HG03520 (cell line): ENCODE data around the gene FBXL22.

Source experiments
- ATAC-seq: cut with Tn5 transposase; IDR thresholded peaks from one replicate; pipeline ENCODE4 v1.9.1; 2021; ENCODE audit warnings: mild to moderate bottlenecking, moderate library complexity; ENCODE audit not compliant: unreplicated experiment

Gene FBXL22, protein sequence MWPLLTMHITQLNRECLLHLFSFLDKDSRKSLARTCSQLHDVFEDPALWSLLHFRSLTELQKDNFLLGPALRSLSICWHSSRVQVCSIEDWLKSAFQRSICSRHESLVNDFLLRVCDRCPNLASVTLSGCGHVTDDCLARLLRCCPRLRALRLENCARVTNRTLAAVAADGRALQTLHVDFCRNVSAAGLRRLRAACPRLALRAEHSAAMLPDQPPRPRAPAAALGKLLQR

DNA sequence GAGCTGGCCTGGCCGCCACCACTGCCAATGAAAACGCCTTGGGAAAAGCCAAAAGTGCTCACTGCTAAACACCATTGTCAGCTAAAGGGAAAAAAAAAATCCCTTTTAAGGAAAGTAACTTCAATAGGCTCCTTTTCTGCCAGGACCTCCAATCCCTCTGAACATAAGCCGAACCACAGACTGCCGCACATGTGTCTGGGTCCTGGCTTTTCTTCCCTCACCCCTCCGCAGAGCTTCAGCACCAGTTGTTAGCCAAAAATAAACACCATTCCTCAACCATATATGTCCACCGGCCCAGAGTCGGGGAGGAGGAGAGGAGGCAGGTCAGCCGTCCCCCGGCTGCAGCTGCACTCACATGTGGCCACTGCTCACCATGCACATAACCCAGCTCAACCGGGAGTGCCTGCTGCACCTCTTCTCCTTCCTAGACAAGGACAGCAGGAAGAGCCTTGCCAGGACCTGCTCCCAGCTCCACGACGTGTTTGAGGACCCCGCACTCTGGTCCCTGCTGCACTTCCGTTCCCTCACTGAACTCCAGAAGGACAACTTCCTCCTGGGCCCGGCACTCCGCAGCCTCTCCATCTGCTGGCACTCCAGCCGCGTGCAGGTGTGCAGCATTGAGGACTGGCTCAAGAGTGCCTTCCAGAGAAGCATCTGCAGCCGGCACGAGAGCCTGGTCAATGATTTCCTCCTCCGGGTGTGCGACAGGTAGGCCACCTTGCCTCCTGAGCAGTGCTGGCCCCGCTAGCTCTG lies at the start of gene FBXL22:
FBXL22 (plus strand) TSS at position 350 of the 753 bp plus-strand sequence; CDS start at position 356, 6 bp downstream.
- no peak for ATAC-seq

DNA sequence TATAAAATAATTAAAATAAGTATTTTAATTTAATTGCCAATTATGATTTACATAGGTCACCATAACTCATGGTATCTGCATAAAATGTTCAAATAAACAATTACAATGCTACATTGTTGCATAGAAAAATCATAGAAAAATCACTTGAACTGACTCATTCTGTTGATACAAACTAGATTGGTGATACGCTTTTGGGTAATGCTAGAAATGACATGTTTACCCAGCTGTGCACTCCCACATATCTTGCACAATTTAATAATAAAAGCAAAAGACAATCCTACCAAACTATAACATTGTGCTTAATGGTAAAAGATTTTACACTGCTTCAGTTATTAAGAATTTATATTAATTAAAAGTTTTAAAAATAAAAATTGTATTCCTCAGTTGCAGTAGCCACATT lies 45.8 kb upstream of the FBXL22 start:
- no peak for ATAC-seq

DNA sequence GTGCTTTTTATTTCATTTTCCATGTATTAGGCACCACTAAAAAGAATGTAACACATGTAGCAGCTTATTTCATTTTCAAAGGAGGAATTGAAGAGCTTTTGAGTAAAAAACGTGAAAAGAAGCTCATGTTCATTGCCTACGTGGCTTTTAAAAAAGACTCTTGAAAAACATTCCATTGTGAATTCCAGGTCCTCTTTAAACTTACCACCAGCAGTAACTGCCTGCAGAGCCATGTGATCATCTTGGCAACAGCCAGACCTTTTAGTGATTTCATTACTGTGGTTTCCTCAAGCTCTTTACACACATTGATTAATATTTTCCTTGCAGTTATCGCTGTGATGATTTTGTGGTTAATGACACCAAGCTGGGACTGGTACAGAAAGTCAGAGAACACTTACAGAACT lies 43.8 kb upstream of the FBXL22 start:
- ATAC-seq = no peak

DNA sequence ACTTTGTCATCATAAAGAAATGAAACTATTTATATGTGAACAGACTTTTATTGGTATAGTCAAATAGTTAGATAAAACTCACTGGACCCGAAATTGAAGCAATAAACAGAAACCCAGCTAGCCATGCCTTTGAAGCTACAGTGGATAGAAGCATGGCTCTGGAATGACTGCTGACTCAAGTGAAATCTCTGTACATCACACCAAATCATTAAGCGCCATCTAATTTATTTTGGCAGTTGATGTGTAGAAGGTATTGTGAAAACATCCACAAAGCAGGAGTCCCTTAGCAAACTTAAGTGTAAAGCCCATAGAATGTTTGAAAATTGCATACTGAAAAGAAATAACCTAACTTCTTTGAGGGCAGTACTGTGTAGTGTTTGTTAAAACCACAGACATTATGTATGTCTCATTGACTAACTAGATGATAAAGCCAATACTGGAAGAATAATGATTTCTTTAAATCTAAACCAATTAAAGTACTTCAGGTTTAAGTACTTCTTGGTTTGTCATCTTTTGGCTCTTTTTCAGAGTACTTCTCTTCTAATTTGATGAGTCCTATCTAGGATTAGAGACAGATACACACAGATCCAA lies 42.8 kb upstream of the FBXL22 start:
- no peak for ATAC-seq

DNA sequence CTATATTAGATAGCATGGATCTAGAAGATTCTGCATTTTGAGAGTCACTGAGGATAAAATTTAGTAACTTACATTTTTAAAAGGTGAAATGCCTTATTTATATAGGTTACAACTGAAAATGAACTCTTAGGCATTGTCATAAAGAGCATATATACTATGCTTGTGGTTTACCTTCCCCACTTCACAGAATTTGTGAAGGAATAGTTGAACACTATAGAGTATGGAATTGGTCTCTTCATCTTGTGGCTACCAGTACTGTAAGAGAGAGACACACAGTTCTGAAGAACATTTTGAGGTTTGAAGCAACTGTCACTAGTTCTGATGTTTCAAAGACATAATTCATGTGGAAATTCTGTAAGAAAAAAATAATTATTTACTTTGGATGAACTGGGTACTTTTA lies 41.7 kb upstream of the FBXL22 start:
- ATAC-seq = no peak

DNA sequence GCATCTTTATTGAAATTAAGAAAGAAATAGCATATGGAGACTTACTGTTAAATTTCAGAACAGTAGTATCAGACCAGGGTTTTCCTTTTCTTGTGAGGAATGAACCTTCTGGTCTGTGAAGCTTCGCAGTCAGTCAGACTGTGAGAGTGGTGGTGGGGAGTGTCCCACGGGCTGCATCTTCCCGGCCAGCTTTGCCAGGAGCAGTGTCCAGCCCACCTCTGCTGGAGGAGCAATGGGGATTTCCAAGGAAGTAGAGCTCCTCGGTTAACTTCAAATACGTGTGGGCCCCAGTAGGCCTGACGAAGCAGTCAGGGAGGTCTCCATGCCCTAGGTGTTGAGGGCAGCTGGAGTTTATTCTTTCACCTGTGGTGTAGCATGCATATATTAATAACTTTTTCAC lies 40.9 kb upstream of the FBXL22 start:
- ATAC-seq = no peak

DNA sequence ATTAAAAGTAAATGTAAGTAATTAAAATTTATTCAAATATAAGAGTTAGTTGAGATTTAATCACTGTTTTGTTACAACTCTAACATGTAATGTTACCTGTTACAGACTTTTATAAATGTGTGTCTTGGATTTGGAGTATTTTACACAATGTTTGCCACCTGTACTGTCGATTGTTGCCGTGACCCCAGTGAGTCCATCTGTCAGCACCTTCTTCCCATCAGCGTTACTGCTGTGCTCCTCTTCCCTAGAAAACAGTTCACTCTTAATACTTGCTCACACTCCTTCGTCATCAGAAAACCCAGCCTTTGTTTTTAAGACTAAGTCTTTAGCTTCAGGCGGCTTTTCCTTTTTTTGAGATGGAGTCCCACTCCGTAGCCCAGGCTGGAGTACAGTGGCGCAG lies 40.5 kb upstream of the FBXL22 start:
- ATAC-seq = no peak

DNA sequence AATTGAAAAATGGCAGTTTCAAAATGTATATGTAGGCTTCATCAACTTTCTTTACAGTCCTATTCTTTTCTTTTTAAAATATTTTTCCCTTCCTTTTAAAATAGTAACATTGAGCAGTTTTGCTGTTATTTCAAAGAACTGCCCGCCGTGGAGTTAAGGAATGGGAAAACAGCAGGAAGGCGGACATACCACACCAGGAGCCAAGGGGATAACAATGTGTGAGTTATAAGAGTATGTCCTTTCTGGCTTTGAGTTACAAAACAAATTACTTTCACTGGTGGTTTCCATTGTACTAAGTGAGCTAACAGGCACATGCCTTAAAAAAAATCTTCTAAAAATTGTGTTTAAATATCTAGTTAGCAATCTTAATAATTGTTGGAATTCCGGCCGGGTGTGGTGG lies 37.4 kb upstream of the FBXL22 start:
- ATAC-seq = no peak

DNA sequence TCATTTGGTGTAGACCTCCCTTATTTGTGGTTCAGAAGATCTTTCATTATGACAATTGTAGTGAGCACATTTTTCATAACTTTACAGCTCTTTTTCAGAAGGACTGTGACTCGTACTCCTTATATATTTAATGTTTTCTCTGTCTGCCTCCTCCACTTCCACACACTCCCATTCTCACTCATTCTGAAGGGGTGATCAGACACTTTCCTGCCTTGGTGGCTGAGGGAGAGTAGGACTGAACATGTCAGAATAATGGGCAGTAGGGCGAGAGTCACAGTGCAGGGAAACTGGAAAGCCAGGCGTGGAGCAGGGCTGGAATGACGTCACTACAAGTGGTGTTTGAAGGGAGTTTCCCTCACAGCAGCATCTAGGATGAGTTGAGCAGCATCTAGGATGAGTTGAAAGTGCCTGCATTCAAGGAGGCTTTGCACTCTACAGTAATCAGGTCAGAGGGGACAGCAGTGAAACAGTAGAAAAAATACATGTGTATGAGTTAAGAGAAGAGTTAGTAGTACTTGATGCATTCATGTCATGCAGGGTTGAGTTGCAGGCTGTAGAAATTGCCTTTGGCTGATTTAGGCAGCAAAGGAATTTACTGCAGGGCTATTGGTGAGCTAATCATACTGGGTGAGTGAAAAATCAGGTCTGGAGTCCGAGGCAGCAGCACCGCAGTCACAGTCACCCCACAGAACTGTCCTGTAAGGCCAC lies 36.3 kb upstream of the FBXL22 start:
- ATAC-seq = no peak

DNA sequence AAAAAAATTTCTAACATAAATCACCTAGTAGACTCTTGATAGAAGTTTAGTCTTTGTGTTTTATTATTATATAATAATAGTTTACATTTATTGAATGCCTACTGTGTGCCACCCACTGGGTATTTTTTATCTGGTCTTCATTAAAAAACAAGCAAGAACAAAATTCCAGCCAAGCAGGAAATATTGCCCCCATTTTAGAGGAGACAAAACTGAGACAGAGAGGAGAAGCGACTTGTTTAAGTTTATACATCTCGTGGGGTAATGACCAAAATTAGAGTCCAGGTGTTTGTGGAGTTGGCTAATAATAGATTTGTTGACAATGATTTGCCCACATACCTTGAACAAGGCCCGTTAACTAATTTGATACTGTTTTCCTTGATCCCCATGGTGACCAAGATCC lies 33.1 kb upstream of the FBXL22 start:
- ATAC-seq = no peak

DNA sequence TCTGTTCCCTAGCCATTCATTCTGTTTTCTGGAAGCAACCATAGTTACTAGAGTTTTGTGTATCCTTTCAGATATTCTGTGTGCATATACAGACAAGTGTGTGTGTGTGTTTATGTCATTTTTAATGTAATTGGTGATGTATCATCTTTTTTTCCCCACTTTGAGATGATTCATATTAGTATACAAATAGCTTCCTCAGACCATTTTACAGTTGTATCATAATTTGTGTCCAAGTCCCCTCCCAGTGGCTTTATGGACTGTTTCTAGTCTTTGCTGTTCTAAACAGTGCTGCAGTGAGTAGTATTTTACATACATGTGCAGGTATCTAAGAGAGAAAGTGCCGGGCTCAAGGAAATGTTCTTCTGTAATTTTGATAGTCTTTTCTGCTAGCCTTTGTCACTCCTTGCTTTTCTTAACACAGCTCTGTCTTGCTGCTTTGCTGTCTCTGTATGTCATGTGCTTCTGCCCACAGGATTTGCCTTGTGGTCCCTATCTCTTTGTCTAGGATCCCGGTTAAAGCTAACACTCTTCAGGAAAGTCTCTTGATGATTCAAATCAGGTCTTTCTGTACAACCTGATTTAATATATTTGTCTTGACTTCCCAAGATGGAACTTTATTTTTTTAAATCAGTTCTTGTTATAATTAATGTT lies 31.5 kb upstream of the FBXL22 start:
- ATAC-seq = no peak

DNA sequence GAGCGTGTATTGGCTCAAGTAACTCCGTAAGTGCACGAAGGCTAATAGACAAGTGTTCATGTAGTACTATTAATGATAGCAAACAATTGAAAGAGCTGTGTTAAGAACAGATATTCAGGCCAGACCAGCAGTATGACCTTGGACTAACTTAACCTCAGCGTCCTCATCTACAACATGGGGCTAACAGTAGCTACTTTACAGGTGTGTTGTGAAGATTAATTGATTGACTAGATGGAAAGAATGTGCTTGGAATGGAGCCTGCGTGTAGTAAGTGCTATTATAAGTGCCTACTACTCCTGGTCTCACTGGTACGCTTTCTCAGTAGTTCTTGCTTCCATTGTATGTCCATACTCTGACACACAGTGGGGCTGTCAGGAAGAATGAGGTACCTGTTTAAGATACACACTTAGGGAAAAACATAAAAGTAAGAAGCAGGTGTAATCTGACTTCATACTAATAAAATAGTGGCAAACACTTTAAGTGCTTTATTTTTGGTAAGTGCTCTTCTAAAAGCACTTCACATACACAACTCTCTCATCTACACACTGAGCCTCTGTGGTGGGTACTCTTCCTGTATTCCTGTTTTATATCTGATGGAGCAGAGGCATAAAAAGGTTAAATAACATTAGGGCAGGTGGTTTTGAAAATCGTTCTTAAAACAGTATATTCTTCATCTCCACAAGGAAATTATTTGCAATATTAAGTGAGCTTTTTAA lies 24.3 kb upstream of the FBXL22 start:
- no peak for ATAC-seq

DNA sequence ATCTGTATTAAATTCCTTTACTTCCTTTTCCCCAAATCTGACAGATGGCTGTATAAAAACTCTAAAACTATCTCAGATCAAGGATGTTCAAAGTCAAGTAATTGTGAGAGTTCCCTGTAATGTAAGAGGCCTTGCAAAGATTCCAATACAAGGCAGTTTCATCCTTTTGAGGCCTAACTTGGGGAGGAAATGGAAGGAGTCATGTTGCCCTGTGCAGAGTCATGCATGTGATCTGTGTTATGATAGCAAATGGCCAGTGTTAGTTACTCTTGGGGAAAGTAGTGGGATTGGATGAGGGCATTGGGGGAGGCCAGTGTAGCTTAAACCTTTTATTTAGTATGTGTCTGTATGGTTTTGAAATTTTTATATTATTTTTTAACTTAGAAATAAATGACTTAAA lies 23.7 kb upstream of the FBXL22 start:
- ATAC-seq = no peak

DNA sequence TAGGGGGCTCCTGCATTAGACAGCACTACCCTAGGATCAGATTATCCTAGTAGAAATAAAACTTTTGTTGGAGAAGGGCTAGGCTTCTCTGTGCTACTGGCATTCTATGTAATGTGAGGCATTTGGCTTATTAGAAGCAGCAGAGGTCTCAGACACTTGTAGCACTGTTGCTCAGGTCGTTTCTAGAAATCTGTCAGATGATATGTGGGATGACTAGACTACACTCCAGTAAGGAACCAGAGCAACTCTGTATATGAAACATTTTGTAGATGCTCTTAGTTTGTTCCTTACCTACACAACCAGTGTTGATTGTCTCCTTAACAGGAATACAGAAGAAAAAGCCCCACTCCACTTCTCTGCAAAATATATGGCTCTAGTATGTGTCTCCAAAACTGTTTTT lies 21.9 kb upstream of the FBXL22 start:
- no peak for ATAC-seq

DNA sequence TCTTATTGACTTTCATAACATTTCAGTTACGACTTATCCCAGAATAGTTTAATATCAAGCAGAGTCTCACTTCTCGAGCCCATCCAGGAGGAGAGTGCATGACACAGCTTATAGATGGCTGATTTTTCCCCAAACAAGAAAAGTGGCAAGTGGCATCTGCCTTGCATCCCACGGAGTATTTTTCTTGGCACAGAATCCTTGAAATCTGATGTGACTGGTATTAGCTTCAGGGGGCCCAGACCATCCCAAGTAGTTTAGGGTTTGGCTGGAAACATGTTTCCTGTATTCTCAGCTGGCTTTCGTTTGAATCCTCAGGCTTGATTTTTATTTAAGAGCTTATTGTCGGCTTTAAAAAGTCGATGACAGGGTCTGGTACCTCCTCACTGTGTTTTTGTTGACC lies 20.7 kb upstream of the FBXL22 start:
- no peak for ATAC-seq

DNA sequence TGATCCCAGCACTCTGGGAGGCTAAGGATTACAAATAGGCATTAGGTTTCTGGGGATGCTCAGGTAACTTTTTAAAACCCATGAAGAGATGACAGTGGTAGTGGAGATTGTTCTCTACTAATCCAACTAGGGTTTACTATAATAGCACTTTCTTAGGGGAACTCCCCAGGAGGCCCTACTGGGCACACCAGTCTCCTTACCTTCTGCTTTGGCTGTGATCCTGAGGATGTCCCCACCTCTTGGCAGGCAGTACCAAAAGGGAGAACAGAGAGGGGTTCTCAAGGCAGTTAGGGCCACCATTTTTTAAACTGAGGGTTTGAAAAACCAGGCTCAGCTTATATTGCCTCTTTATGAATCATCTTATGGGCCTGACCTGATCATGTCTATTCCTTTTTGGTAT lies 15.0 kb upstream of the FBXL22 start:
- ATAC-seq = no peak

DNA sequence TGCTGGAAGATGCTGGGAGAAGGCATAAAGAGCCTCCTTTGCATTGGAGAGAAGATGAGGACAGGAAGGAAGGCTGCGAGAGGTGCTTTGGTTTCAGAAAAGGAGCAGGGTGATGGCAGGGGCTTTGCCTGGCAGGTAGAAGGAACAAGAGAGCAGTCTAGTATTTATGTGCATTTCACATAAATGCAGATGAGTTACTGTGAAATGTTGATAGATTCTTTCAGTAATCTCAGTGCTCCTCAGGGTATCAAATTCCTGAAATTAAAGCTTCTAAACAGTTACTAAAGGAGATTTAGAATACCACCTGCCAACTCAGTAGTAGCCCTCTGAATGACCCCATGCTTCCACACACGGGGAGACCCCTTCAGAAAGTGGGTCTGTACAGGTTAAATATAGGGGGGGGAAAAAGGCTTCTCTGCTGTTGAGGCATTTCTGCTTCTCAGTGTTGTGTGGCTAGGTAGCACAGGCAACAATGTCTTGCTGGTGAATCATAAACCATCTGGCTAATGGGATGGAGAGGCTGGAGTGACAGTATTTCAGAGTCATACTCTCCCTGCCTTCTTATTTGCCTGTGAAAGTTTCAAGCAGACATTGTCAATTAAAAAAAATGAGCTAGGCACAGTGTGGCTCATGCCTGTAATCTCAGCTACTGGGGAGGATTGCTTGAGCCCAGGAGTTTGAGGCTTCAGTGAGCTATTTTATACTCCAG lies 14.3 kb upstream of the FBXL22 start:
- no peak for ATAC-seq

DNA sequence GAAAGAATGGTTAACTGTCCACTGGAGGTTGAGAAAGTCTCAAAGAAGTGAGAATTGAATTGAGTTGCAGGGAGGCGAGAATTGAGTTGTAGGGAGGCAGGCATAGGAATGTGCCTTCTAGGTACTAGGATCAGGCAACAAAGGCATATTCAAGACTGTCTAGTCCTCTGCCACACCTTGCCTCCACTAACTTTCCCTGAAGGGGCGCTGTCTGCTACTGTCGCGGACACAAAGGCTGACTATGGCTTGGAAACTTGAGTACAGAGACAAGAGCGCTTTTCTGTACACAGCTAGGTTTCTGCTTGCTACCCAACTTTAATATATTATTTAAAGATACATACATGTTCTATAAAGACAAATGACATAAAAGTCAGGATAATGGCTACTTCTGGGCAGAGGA lies 10.4 kb upstream of the FBXL22 start:
- no peak for ATAC-seq

DNA sequence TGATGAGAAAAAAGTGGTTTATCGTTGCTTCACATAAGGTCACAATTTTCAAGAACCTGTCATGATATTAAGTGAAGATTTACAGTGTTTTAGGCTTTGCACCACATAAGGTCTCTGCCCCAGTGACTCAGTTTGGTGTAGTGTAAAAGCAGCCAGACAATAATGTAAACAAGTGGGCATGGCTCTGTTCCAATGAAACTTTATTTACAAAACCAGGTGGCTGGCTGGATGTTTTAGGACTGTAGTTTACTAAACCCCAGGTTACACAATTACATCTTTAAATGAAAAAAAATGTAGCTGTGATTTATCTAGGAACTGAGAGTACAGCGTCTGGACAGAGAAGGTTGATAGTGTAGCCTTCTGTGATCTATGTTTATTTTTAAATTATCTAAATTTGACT lies 9.7 kb upstream of the FBXL22 start:
- ATAC-seq = no peak

DNA sequence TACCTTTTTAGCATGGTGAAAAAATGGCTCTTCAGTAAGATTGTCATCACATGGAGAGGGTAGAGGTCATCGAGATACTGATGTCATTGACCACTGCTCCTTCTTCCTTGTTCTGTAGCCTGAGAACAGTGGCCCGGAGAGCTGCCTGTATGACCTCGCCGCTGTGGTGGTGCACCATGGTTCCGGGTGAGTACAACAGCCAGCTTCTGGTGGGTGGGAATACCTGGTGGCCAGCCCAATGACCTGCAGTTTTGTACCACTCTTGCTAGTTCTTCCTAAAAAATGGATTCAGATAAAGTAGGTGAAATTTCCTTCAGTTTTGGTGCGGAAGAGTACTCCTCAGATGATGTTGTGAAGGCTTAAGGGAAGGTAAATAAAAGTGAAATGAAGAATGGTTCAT lies 8.4 kb upstream of the FBXL22 start:
- ATAC-seq = no peak
